Kidney epithelial cell (primary cell): ENCODE measurements around the gene REXO5. TPM values are rescaled to one million over a fixed set of nuclear protein-coding genes. Genes with fewer than 3 reads are reported as not detected.

Experiments
- DNase-seq: peaks from one replicate; pipeline ENCODE4 v3.0.0-alpha.2; 2010; ENCODE audit warnings: low read depth
- H3K27me3 ChIP-seq: 2 replicates; pipeline ENCODE4 v1.6.0; 2011; ENCODE audit warnings: low read length; ENCODE audit not compliant: control insufficient read depth, insufficient read depth
- H3K36me3 ChIP-seq: 2 replicates; pipeline ENCODE4 v1.5.1; 2011; ENCODE audit warnings: low read length; ENCODE audit not compliant: control insufficient read depth, insufficient read depth
- H3K4me3 ChIP-seq: 2 replicates; pipeline ENCODE4 v1.5.1; 2011; ENCODE audit warnings: low read depth, mild to moderate bottlenecking, control low read depth, low read length
- total RNA-seq: library from RNA; depleted of rRNA; stranded (reverse); fragments of >200 nt; gene quantifications from 2 replicates; pipeline ENCODE4 v1.2.3, GENCODE V29; 2015
- TF ChIP-seq, protein P1 (sequence below): IDR thresholded peaks from 2 replicates; pipeline ENCODE4 v1.5.1; 2011; ENCODE audit warnings: mild to moderate bottlenecking, moderate library complexity, low read length, control low read depth, inconsistent platforms; ENCODE audit not compliant: insufficient read depth, poor library complexity, severe bottlenecking

Gene REXO5
- total RNA-seq, 1 donor from 2014 or later, result 2.7 TPM

DNA sequence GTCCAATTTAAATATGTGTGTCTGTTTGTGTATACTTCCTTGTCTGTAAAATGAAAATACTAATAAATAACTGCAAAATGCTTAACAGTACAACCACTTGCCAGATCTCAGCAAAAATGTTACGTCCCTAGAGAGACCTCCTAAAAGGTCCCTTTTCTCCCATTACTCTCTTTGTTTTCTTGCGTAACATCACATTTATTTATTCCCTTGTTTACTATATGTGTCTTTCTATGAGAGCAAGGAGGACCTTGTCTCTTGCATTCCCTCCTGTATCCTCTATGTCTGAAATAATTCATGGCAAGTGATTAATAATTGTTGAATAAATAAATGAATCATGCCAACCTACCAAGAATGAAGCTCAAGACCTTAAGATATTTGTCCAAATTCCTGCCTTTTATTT is 40.6 kb upstream of the REXO5 start:
- H3K27me3 ChIP-seq, result no peaks in the 10 kb centered on the region
- H3K4me3 ChIP-seq, result no peak overlapping the region
- DNase-seq, result no peak
- TF ChIP-seq, protein P1, sequence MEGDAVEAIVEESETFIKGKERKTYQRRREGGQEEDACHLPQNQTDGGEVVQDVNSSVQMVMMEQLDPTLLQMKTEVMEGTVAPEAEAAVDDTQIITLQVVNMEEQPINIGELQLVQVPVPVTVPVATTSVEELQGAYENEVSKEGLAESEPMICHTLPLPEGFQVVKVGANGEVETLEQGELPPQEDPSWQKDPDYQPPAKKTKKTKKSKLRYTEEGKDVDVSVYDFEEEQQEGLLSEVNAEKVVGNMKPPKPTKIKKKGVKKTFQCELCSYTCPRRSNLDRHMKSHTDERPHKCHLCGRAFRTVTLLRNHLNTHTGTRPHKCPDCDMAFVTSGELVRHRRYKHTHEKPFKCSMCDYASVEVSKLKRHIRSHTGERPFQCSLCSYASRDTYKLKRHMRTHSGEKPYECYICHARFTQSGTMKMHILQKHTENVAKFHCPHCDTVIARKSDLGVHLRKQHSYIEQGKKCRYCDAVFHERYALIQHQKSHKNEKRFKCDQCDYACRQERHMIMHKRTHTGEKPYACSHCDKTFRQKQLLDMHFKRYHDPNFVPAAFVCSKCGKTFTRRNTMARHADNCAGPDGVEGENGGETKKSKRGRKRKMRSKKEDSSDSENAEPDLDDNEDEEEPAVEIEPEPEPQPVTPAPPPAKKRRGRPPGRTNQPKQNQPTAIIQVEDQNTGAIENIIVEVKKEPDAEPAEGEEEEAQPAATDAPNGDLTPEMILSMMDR, result no peak
- no peaks in the 10 kb centered on the region for H3K36me3 ChIP-seq

DNA sequence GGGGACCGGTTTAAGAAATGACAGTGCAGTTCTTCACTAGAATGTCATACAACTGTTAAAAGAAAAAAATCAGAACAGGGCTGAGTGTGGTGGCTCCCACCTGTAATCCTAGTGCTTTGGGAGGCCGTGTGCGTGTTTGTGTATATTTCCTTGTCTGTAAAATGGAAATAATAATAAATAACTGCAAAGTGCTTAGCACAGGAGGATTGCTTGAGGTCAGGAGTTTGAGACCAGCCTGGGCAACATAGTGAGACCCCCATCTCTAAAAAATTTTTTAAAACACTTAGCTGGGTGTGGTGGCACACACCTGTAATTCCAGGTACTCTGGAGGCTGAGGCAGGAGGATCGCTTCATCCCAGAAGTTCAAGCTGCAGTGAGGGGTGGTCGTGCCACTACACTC is 40.0 kb upstream of the REXO5 start:
- H3K27me3 ChIP-seq, result no peaks in the 10 kb centered on the region
- no peak for DNase-seq
- no peaks in the 10 kb centered on the region for H3K36me3 ChIP-seq
- TF ChIP-seq, protein P1, result no peak
- no peak overlapping the region for H3K4me3 ChIP-seq

DNA sequence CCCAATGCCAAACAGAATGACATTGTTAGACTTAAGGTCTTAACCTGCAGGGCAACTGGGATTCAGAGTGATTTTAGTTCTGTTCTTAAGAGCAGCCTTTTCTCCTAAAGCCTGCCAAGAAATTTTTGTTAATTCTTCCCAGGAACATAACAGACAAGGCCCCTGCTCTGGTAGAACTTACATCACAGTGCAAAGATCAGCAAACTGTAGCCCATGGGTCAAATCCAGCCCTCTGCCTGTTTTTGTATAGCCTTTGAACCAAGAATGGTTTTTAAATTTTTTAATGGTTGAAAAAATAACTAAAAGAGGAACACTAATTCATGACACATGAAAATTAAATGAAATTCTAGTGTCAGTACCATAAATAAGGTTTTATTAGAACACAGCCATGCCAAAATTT is 38.8 kb upstream of the REXO5 start:
- H3K4me3 ChIP-seq, result no peak overlapping the region
- H3K36me3 ChIP-seq, result no peaks in the 10 kb centered on the region
- H3K27me3 ChIP-seq, result no peaks in the 10 kb centered on the region
- DNase-seq, result no peak
- TF ChIP-seq, protein P1, result no peak

DNA sequence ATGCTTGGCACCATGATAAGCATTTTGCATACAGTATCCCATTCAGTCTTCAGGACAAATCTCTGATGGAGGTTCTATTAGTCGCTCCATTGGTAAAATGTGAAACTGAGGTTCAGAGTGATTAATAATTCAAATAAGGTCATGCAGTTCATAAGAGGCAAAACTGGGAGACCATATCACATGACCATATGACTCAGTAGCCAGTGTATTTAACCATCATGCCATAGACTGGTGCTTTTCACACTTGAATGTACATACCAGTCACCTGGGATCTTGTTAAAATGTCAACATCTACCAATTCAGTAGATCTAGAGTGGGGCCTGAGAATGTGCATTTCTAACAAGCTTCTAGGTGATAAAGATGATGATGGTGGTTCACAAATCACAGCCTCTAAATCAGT is 38.2 kb upstream of the REXO5 start:
- H3K27me3 ChIP-seq, result no peaks in the 10 kb centered on the region
- H3K36me3 ChIP-seq, result no peaks in the 10 kb centered on the region
- H3K4me3 ChIP-seq, result no peak overlapping the region
- TF ChIP-seq, protein P1, result no peak
- no peak for DNase-seq

- no peak for DNase-seq
- H3K27me3 ChIP-seq, result no peaks in the 10 kb centered on the region
- H3K4me3 ChIP-seq, result no peak overlapping the region
- TF ChIP-seq, protein P1, result no peak
- no peaks in the 10 kb centered on the region for H3K36me3 ChIP-seq
Observed at GRCh38 chr16:20768818-20769217, 37.5 kb upstream of the REXO5 start.

- H3K4me3 ChIP-seq, result no peak overlapping the region
- no peaks in the 10 kb centered on the region for H3K36me3 ChIP-seq
- no peak for DNase-seq
- TF ChIP-seq, protein P1, result no peak
- no peaks in the 10 kb centered on the region for H3K27me3 ChIP-seq
Observed at GRCh38 chr16:20773679-20774078, 32.6 kb upstream of the REXO5 start.
